ENCODE measurements around the gene IRGC. TPM values are rescaled to one million over a fixed set of nuclear protein-coding genes. Genes with fewer than 3 reads are reported as not detected.
A peak's percentile ranks its signal among the peaks of the same experiment; 100 is the strongest.

Gene IRGC
- total and polyA plus RNA-seq, 9 of the 15 experiments (the other 6 are each of a cell fraction or from before 2014, with no cell fraction given) = not detected

DNA sequence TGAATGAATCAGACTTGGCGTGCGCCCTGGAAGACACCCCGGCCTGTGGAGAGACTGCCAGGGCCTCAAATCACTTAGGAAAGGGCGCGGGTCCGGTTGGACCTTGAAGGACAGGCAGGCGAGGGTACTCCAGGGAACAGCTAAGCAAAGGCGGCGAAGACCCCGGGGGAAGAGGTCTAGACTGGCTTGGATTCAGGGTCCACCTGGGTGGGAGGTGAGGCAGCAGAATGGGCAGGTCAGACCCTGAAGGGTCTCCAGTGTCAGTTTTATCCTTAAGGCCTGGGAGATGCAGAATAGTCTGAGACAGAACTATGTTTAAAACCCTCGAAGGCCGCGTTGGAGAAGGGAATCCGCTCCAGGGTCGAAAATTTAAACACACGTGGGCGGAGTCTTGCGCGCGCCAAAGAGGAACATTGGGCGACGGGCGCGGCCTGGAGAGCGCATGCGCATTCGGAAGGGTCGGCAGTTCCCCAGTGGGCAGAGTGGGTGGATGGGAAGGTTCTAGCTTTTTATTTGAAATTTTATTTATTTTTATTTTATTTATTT is 39.5 kb downstream of the IRGC start (continued):
- no peak for TF ChIP-seq CHD7 (IDR thresholded peaks at IDR 0.05; ENCODE audit: low read depth, low read length)
- TF ChIP-seq, protein P1, sequence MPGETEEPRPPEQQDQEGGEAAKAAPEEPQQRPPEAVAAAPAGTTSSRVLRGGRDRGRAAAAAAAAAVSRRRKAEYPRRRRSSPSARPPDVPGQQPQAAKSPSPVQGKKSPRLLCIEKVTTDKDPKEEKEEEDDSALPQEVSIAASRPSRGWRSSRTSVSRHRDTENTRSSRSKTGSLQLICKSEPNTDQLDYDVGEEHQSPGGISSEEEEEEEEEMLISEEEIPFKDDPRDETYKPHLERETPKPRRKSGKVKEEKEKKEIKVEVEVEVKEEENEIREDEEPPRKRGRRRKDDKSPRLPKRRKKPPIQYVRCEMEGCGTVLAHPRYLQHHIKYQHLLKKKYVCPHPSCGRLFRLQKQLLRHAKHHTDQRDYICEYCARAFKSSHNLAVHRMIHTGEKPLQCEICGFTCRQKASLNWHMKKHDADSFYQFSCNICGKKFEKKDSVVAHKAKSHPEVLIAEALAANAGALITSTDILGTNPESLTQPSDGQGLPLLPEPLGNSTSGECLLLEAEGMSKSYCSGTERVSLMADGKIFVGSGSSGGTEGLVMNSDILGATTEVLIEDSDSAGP (CRISPR knock-in tag; IDR thresholded peaks at IDR 0.05) = no peak
- peak; percentile 24 for TF ChIP-seq TBP (optimal IDR thresholded peaks at IDR 0.05; ENCODE audit: low read depth, low read length)
- no peak for TF ChIP-seq MCM7 (IDR thresholded peaks at IDR 0.05)
- TF ChIP-seq, protein P2, sequence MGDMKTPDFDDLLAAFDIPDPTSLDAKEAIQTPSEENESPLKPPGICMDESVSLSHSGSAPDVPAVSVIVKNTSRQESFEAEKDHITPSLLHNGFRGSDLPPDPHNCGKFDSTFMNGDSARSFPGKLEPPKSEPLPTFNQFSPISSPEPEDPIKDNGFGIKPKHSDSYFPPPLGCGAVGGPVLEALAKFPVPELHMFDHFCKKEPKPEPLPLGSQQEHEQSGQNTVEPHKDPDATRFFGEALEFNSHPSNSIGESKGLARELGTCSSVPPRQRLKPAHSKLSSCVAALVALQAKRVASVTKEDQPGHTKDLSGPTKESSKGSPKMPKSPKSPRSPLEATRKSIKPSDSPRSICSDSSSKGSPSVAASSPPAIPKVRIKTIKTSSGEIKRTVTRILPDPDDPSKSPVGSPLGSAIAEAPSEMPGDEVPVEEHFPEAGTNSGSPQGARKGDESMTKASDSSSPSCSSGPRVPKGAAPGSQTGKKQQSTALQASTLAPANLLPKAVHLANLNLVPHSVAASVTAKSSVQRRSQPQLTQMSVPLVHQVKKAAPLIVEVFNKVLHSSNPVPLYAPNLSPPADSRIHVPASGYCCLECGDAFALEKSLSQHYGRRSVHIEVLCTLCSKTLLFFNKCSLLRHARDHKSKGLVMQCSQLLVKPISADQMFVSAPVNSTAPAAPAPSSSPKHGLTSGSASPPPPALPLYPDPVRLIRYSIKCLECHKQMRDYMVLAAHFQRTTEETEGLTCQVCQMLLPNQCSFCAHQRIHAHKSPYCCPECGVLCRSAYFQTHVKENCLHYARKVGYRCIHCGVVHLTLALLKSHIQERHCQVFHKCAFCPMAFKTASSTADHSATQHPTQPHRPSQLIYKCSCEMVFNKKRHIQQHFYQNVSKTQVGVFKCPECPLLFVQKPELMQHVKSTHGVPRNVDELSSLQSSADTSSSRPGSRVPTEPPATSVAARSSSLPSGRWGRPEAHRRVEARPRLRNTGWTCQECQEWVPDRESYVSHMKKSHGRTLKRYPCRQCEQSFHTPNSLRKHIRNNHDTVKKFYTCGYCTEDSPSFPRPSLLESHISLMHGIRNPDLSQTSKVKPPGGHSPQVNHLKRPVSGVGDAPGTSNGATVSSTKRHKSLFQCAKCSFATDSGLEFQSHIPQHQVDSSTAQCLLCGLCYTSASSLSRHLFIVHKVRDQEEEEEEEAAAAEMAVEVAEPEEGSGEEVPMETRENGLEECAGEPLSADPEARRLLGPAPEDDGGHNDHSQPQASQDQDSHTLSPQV (IDR thresholded peaks at IDR 0.05) = peak; percentile 79
- TF ChIP-seq ZBTB1 (CRISPR knock-in tag; IDR thresholded peaks at IDR 0.05; ENCODE audit: borderline replicate concordance, low read depth) = no peak; the same call in 1 of the 2 replicates
- no peak for TF ChIP-seq SMAD1 (IDR thresholded peaks at IDR 0.05; ENCODE audit: low read depth, low read length, partially characterized antibody)
- TF ChIP-seq, protein P3, sequence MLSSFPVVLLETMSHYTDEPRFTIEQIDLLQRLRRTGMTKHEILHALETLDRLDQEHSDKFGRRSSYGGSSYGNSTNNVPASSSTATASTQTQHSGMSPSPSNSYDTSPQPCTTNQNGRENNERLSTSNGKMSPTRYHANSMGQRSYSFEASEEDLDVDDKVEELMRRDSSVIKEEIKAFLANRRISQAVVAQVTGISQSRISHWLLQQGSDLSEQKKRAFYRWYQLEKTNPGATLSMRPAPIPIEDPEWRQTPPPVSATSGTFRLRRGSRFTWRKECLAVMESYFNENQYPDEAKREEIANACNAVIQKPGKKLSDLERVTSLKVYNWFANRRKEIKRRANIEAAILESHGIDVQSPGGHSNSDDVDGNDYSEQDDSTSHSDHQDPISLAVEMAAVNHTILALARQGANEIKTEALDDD (IDR thresholded peaks at IDR 0.05) = no peak
- TF ChIP-seq MXI1 (IDR thresholded peaks at IDR 0.05; ENCODE audit: low read depth, low read length) = peak; percentile 61; the same call in 1 of the 2 replicates

All from K562 (cell line).